GM19238 (cell line): Measurements from ENCODE around the gene PTPRJ.

Source experiments
- DNase-seq: peaks from one replicate; pipeline ENCODE4 v3.0.0; 2011; ENCODE audit warnings: low spot score; ENCODE audit not compliant: insufficient read length

PTPRJ gene

GRCh38 chr11:48063424-48063978 lies 83.1 kb downstream of the PTPRJ start:
- no peak for DNase-seq

DNA sequence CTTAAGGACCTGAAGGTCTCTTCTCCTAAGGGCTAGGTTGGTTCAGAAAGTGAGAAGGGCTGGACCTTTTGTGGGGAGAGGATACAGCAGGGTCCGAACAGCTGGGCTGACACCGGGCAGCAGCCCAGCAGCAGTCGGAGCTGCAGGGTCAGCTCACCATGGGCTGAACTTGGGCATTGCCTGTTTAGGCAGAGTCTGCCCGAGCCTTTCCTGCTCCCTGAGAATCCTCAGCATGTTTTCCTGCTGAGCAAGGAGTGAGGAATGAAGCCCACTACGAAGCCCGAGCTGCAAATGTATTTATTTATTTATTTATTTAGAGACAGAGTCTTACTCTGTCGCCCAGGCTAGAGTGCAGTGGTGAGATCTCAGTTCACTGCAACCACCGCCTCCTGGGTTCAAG lies 83.9 kb downstream of the PTPRJ start:
- no peak for DNase-seq

DNA sequence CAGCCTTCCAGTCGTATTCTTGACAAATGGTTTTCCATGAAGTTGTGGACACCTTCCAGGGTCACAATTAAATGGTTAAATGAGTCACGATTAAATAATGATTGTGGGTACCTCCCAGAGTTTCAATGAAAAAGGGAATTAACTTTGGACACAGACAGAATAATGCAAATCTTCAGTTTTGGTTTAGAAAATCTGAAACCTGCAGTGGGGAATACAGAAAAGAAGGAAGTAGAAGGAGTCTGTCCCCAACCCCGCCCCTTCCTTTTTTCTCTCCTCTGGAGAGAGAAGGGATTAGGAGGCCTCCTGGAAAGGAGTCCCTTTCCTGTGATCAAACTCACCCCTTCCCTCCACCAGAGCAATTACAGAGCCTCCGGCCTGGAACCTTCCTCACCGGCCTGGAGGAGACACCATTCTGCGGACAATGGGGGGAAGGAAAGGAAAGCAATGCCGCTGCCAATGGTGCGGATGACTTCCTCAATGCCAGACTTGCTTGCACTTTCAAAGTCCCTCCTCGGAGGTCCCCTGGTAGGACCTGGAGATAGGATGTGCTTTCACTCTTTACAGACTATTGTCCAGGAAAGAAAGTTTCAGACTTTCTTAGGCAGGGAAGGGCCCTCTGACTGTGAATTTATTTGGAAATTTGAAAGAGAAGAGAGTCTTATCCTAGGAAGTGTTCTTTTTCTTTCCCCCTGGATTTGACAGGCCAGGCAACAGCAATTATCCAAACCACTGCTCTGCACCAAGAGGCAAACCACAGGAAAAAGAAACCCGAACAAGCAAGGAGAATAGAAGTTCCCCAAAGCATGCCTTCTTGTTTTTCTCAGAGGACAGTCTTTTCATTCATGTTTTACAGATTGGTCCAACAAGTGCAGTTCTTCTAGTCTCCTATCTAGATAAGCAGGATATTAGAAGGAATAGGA lies 86.8 kb downstream of the PTPRJ start:
- DNase-seq = no peak

DNA sequence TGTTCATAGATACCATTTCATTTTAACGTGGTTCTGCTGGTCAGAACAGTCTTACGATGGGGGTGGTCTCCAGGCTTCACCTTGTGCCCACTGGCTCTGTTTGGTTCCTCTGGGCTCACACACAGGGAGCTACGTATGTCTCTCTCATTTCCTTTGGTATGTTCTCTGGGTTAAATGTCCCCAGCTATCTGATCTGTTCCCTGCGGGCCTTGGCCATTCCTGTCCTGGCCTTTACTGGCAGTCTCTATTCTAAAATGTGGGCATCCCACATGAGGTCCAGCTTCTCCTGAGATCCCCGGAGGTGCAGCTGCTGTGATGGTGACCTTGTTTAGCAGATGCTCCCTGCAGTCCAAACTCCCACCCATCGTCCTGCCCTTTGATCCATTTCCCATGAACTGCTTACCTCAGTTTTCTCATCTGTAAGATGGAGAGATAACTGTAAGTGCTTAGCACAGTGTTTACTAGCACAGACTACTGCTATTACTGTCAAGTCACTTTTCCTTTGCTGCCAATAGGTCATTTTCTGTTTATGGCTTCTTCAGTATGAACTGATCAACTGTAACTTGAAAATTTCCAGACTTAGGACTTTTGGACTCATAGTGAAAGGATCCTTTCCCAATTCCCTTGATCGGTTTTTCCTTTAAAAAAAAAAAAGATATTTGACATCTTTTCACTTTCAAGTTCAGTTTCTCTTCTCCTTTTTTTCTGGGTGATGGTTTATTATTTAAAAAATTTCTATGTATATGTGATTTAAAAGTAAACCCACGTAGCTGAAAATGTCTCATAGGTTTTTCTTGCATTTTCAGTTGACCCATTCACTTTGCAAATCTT lies 92.9 kb downstream of the PTPRJ start:
- DNase-seq = no peak

- no peak for DNase-seq
These were observed 94.2 kb downstream of the PTPRJ start for GRCh38 chr11:48074425-48075181.

GRCh38 chr11:48075637-48076036 lies 95.3 kb downstream of the PTPRJ start:
- no peak for DNase-seq

- DNase-seq = no peak
These were observed 96.9 kb downstream of the PTPRJ start for GRCh38 chr11:48077251-48077650.

GRCh38 chr11:48078689-48079088 lies 98.3 kb downstream of the PTPRJ start:
- no peak for DNase-seq

DNA sequence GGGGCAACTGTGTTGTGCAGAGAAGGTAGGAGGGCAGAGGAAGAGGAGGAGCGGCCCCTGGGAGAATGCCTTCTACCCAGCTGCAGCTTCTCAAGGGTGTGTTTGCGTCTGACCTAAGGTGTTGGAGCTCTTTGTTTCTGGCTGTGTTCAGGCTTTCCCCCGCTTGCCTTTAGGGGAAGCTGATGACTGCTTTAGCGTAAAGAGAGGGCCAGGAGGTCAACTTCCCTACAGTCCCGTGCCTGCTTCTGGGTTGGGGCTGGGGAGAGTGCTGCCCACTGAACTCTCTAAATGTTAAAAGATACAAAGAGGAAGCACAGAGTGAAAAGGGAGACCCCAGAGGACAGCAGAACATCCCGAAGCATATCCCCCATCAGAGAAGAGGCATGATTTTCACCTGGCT lies 99.2 kb downstream of the PTPRJ start:
- no peak for DNase-seq

GRCh38 chr11:48080301-48080861 lies 100.0 kb downstream of the PTPRJ start:
- DNase-seq = no peak

GRCh38 chr11:48081151-48082010 lies 101.0 kb downstream of the PTPRJ start:
- DNase-seq = no peak

DNA sequence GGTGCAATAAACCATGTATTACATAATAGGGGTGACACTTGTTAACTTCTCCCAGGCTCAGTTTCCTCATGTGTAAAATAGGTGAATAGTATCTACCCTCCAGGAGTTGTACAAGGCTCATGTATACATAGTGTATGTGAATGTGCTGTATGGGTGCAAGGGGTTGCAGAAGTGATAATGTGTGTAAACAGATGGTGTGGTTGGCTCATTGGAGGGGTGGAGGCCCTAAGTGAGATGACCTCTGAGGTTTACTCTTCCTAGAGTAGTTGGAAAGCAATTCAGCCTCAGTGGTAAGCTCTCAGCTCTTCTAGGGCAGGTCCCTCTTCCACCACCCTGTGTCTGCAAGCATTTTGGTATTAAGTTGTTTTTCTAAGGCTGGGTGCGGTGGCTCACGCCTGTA lies 102.4 kb downstream of the PTPRJ start:
- no peak for DNase-seq

DNA sequence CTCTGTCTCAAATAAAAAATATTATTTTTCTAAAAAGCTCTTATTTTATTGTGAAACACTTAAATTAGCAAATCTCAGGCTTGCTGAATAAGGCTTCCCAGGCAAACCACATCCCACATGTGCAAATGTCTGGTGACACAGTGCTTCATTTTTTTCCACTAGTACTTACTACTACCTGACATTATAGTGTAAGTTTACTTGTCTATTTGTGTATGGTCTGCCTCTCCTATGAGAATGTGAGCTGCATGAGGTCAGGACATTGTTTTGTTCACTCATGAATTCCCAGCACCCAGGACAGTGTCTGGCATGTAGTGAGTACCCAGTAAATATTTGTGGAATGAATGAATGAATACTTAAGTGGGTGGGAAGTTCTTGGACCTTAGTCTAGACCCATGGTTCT lies 103.1 kb downstream of the PTPRJ start:
- DNase-seq = no peak

GRCh38 chr11:48085688-48086087 lies 105.3 kb downstream of the PTPRJ start:
- DNase-seq = no peak

- DNase-seq = no peak
These were observed 107.1 kb downstream of the PTPRJ start for GRCh38 chr11:48087422-48087821.

- DNase-seq = no peak
These were observed 107.8 kb downstream of the PTPRJ start for GRCh38 chr11:48087974-48088681.

- no peak for DNase-seq
These were observed 108.3 kb downstream of the PTPRJ start for GRCh38 chr11:48088682-48089050.

DNA sequence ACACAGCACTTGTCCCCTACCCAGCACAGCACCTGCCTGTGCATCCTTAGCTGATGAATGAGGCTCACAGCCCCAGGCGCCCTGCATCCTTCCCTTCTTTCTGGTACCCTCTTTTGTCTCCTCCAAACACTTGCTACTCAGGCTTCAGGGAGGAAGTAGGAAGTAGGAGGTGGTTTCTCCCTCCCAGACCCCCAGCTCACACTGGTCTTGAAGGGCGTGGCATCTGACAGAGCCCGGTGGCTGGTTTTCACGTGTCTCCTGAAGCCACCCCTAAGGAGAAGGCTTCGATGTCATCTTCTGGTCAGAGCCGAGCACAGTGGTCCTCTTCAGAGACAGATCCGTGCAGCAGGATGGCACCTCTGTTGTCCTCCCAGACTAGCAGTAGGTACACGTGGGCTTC lies 109.8 kb downstream of the PTPRJ start:
- DNase-seq = no peak

- no peak for DNase-seq
These were observed 111.2 kb downstream of the PTPRJ start for GRCh38 chr11:48091426-48092102.
